ENCODE results near the gene PIK3R5. TPM values are rescaled to one million over a fixed set of nuclear protein-coding genes. Genes with fewer than 3 reads are reported as not detected.

Gene PIK3R5
- total RNA-seq, 4 donors from 2014 or later = 1.6 to 12.0 (median 8.4) TPM

DNA sequence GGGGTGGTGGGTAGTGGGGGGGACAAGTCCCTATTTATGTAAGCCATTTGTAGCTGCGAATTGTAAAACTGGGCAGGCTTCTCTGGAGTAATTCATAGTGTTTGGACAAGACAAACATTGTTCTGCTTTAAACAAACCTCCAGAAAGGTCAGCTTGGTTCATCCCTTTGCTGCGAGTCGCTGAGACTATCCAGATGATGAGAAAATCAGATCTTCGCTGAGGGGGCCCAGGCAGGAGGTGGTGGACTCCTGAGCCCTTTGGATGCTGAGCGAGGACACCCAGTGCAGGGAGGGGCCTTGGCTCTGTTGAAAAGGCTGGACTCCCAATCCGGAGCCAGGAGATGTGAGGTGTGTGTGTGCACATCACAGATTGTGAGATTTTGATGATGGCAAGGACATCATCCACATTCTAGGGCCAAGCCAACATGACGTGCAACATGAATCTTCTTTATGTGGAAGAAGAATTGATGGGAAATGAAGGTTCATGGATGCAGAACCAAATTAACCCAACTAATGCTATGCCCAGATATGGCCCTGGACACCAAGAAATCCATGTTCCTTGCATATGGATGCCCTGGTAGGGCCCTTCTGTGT lies 40.8 kb upstream of the PIK3R5 start:
- intact Hi-C loops (cut with DNase I; ENCODE audit: low total_unique reads) = no loop called here
- Histone ChIP-seq H3K36me3 (no peaks in the 10 kb centered on the region), H3K27me3 (peaks cover 4 to 6% of the 10 kb centered on the region in 2 donors), H3K4me1 (peaks cover 0 to 11% of the 10 kb centered on the region in 2 donors), H3K9me3 (no peaks in the 10 kb centered on the region), H3K4me3 (no peak overlapping the region), H3K27ac (no peak overlapping the region)
- no peak for DNase-seq
- no peak for TF ChIP-seq CTCF (IDR thresholded peaks at IDR 0.05)
- no peak for TF ChIP-seq POLR2A (IDR thresholded peaks at IDR 0.05)

GRCh38 chr17:9004961-9005285 lies 39.4 kb upstream of the PIK3R5 start:
- H3K4me3 ChIP-seq = no peak overlapping the region
- peaks cover 4 to 6% of the 10 kb centered on the region in 2 donors for H3K27me3 ChIP-seq
- intact Hi-C loops (cut with DNase I; ENCODE audit: low total_unique reads) = no loop called here
- no peaks in the 10 kb centered on the region for H3K9me3 ChIP-seq
- TF ChIP-seq POLR2A (IDR thresholded peaks at IDR 0.05) (no peak), CTCF (IDR thresholded peaks at IDR 0.05) (no peak)
- no peak for DNase-seq
- no peaks in the 10 kb centered on the region for H3K36me3 ChIP-seq
- peaks cover 0 to 11% of the 10 kb centered on the region in 2 donors for H3K4me1 ChIP-seq
- no peak overlapping the region for H3K27ac ChIP-seq

DNA sequence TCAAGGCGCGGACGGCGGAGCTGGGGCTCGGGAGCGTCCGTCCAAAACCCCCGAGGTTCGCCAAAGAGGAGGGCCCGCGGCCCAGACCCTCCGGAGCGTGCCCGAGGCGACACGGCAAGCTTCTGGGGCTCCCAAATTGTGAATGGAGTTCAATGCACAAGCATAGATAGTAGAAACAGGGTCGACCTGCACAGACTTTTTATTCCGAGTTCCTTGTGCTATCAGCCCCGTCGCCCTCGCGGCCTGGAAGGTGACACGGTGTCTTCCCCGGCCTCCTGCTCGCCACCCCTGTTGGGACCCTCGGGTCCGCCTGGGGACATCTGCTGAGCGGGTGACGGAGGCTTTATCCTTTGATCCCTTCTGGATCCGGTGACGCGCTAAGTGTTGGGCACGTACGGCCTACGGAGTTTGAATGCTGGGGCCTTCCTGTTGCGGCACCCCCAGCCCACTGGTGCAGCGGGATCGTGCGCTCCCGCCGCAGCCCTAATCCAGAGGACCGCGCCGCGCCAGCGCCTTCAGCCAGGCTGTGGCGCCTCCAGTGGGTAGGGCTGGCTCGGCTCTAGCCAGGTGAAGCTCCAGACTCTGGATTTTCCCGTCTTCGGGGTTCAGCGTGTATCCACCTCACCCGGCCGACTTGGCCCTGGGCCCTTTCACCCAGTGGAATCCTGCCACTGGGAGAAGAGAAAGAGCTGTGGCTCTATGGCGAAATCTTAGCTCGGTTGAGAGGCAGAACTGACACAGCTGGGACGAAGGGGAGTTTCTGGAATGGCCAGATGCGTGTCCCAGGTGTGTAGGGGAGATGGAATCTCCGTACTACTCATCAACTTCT lies 38.8 kb upstream of the PIK3R5 start:
- Histone ChIP-seq H3K9me3 (no peaks in the 10 kb centered on the region), H3K4me3 (no peak overlapping the region), H3K27me3 (peaks cover 4 to 6% of the 10 kb centered on the region in 2 donors), H3K36me3 (no peaks in the 10 kb centered on the region), H3K27ac (no peak overlapping the region), H3K4me1 (peaks cover 0 to 11% of the 10 kb centered on the region in 2 donors)
- no peak for DNase-seq
- intact Hi-C loops (cut with DNase I; ENCODE audit: low total_unique reads) = no loop called here
- TF ChIP-seq POLR2A (IDR thresholded peaks at IDR 0.05) (no peak), CTCF (IDR thresholded peaks at IDR 0.05) (no peak)

GRCh38 chr17:9003355-9004131 lies 38.0 kb upstream of the PIK3R5 start:
- H3K27ac ChIP-seq = no peak overlapping the region
- no peaks in the 10 kb centered on the region for H3K9me3 ChIP-seq
- no peaks in the 10 kb centered on the region for H3K36me3 ChIP-seq
- DNase-seq = no peak
- peak overlapping the region; percentile 13 to 30 for H3K4me3 ChIP-seq
- TF ChIP-seq POLR2A (IDR thresholded peaks at IDR 0.05) (no peak), CTCF (IDR thresholded peaks at IDR 0.05) (no peak)
- H3K4me1 ChIP-seq = peaks cover 0 to 11% of the 10 kb centered on the region in 2 donors
- H3K27me3 ChIP-seq = peaks cover 4 to 6% of the 10 kb centered on the region in 2 donors
- intact Hi-C loops (cut with DNase I; ENCODE audit: low total_unique reads) = no loop called here
